Transverse colon (tissue), 4 donors: ENCODE measurements around the gene NR4A2. TPM values are rescaled to one million over a fixed set of nuclear protein-coding genes. Genes with fewer than 3 reads are reported as not detected.

Source experiments
- DNase-seq: peaks from one replicate; pipeline ENCODE4 v3.0.0-alpha.2; 2019
- H3K27ac ChIP-seq, 4 donors: fragments of 200-600 bp; sonication (generic); 2 replicates each; pipeline ENCODE4 v1.5.1; 2016 to 2018; ENCODE audit warnings: inconsistent platforms in 4 of 4
- H3K27me3 ChIP-seq: fragments of 200-600 bp; sonication (generic); 2 replicates; pipeline ENCODE4 v1.5.1; 2017; ENCODE audit warnings: inconsistent platforms
- H3K36me3 ChIP-seq, 4 donors: fragments of 200-600 bp; sonication (generic); 2 replicates each; pipeline ENCODE4 v1.5.1; 2017 to 2019; ENCODE audit warnings: inconsistent platforms in 4 of 4
- H3K4me1 ChIP-seq, 4 donors: fragments of 200-600 bp; sonication (generic); 2 replicates each; pipeline ENCODE4 v1.5.1; 2017 to 2020; ENCODE audit warnings: inconsistent platforms in 4 of 4
- H3K4me3 ChIP-seq, 4 donors: fragments of 200-600 bp; sonication (generic); 1 replicate in 1 of 4; 2 replicates in 3 of 4; pipeline versions ENCODE4 v1.5.1 to v1.6.1; 2017 to 2019; ENCODE audit warnings: inconsistent platforms in 4 of 4
- H3K9me3 ChIP-seq, 2 donors: fragments of 200-600 bp; sonication (generic); 2 replicates each; pipeline ENCODE4 v1.5.1; 2017 to 2019; ENCODE audit warnings: inconsistent platforms in 2 of 2
- CTCF ChIP-seq, 5 experiments: fragments of 200-600 bp in 3 of 5; fragments of 450-650 bp in 2 of 5; sonication (generic) in 3 of 5; IDR thresholded peaks; 1 replicate in 2 of 5; 2 replicates in 3 of 5; pipeline ENCODE4 v1.5.1; 2016 to 2017; ENCODE audit warnings: antibody characterized with exemption in 5 of 5, inconsistent platforms in 3 of 5, mild to moderate bottlenecking in 2 of 5, moderate library complexity in 1 of 5
- EP300 ChIP-seq: sonication (generic); formaldehyde crosslinking; IDR thresholded peaks from one replicate; pipeline ENCODE4 v1.6.1; 2017; ENCODE audit warnings: antibody characterized with exemption, low read depth
- POLR2A ChIP-seq: fragments of 450-650 bp; IDR thresholded peaks from one replicate; pipeline ENCODE4 v1.6.1; 2016; ENCODE audit warnings: antibody characterized with exemption, mild to moderate bottlenecking, moderate library complexity
- POLR2AphosphoS5 ChIP-seq, 3 donors: sonication (generic); formaldehyde crosslinking; IDR thresholded peaks; one replicate each; pipeline ENCODE4 v1.6.1; 2016; ENCODE audit warnings: antibody characterized with exemption in 3 of 3
- WGBS, 2 donors: methylation state at CpG; one replicate each; pipeline ENCODE4 v1.1.5; 2018; ENCODE audit warnings: low coverage in 1 of 2; 5-methylcytosine and 5-hydroxymethylcytosine counted together
- in situ Hi-C, 4 donors: fragments of 200-750 bp; cut with MboI; loops; one replicate each; pipeline versions ENCODE4 v1.15.0 to v1.15.1; 2017; ENCODE audit warnings: low sequenced_read_pairs in 3 of 4, low pct_ligation_motif_present in 1 of 4, low pct_unique_long_range_greater_than_20kb in 1 of 4
- intact Hi-C: fragments of 100-400 bp; cut with DNase I; formaldehyde crosslinking; loops from one replicate; pipeline ENCODE4 v1.15.1; 2023; ENCODE audit warnings: low total_unique reads
- total RNA-seq, 4 donors: library from RNA; depleted of rRNA; stranded (reverse); fragments of >200 nt; gene quantifications; one replicate each; pipeline ENCODE4 v1.1.0, GENCODE V29; 2016

NR4A2 gene
- total RNA-seq, 4 donors from 2014 or later, result 2.9 to 7.4 (median 4.1) TPM

GRCh38 chr2:156322686-156323231 is 9.8 kb downstream of the NR4A2 start:
- Histone ChIP-seq H3K36me3 (no peaks in the 10 kb centered on the region), H3K4me1 (peaks cover 0 to 30% (median 20%) of the 10 kb centered on the region in 4 donors), H3K4me3 (peak overlapping the region in 2 of 4 donors; percentile 30 to 54), H3K27ac (no peak overlapping the region), H3K9me3 (no peaks in the 10 kb centered on the region), H3K27me3 (peaks cover 53% of the 10 kb centered on the region)
- no peak for DNase-seq
- no peak for TF ChIP-seq POLR2A
- TF ChIP-seq CTCF (IDR thresholded peaks at IDR 0.05), result no peak
- WGBS, 2 donors, result 40% methylated on average over 26 of the region's 26 CpGs; no CpG with 5 or more reads in 1 of the 2 donors
- intact Hi-C loops (no loop called here), in situ Hi-C loops (no loop called here)

- H3K36me3 ChIP-seq, result no peaks in the 10 kb centered on the region
- WGBS, 2 donors, result 25 to 36% methylated on average over 5 to 21 of the region's 21 CpGs
- H3K9me3 ChIP-seq, result no peaks in the 10 kb centered on the region
- no peak for TF ChIP-seq CTCF (IDR thresholded peaks at IDR 0.05)
- TF ChIP-seq POLR2A, result no peak
- TF ChIP-seq POLR2AphosphoS5 (IDR thresholded peaks at IDR 0.05), result no peak
- TF ChIP-seq EP300, result no peak
- H3K4me3 ChIP-seq, result peak overlapping the region in 3 of 4 donors; percentile 18 to 54 (median 30)
- in situ Hi-C loops (no loop called here), intact Hi-C loops (no loop called here)
- H3K27ac ChIP-seq, result no peak overlapping the region
- DNase-seq, result no peak
- H3K27me3 ChIP-seq, result peaks cover 53% of the 10 kb centered on the region
- peaks cover 0 to 30% (median 20%) of the 10 kb centered on the region in 4 donors for H3K4me1 ChIP-seq
Observed at GRCh38 chr2:156322051-156322685, 10.4 kb downstream of the NR4A2 start.

GRCh38 chr2:156321243-156321904 is 11.1 kb downstream of the NR4A2 start:
- Histone ChIP-seq H3K27me3 (peaks cover 53% of the 10 kb centered on the region), H3K9me3 (no peaks in the 10 kb centered on the region), H3K4me1 (peaks cover 0 to 30% (median 20%) of the 10 kb centered on the region in 4 donors), H3K36me3 (no peaks in the 10 kb centered on the region), H3K27ac (peak overlapping the region in 1 of 4 donors; percentile 64), H3K4me3 (peak overlapping the region in 3 of 4 donors; percentile 18 to 54 (median 30))
- intact Hi-C loops, result no loop called here
- 0 to 13% methylated on average over 1 to 31 of the region's 31 CpGs for WGBS, 2 donors
- TF ChIP-seq POLR2AphosphoS5 (IDR thresholded peaks at IDR 0.05) (peak in 1 of 3 donors; percentile 38), CTCF (IDR thresholded peaks at IDR 0.05) (no peak)
- in situ Hi-C loops, result no loop called here
- DNase-seq, result no peak

GRCh38 chr2:156320486-156321098 is 11.9 kb downstream of the NR4A2 start:
- no peaks in the 10 kb centered on the region for H3K36me3 ChIP-seq
- peaks cover 53% of the 10 kb centered on the region for H3K27me3 ChIP-seq
- peaks cover 0 to 30% (median 20%) of the 10 kb centered on the region in 4 donors for H3K4me1 ChIP-seq
- TF ChIP-seq POLR2A (no peak), POLR2AphosphoS5 (IDR thresholded peaks at IDR 0.05) (peak in 1 of 3 donors; percentile 7)
- peak overlapping the region in 3 of 4 donors; percentile 18 to 54 (median 30) for H3K4me3 ChIP-seq
- WGBS, 2 donors, result 4 to 15% methylated on average over 7 to 31 of the region's 31 CpGs
- intact Hi-C loops, result no loop called here
- in situ Hi-C loops, result no loop called here
- peak overlapping the region; percentile 51 to 64 (median 55) for H3K27ac ChIP-seq
- no peaks in the 10 kb centered on the region for H3K9me3 ChIP-seq
- peak; percentile 25 for DNase-seq
